H1 (cell line): ENCODE data around the gene TMEM125. TPM values are rescaled to one million over a fixed set of nuclear protein-coding genes. Genes with fewer than 3 reads are reported as not detected.

Experiments used
- CHD7 ChIP-seq: fragments of 300-600 bp; sonication (generic); IDR thresholded peaks from 2 replicates; pipeline ENCODE4 v1.7.1; 2012; ENCODE audit warnings: low read length, moderate library complexity, mild to moderate bottlenecking, inconsistent platforms; ENCODE audit not compliant: insufficient replicate concordance
- HDAC6 ChIP-seq: IDR thresholded peaks from one replicate; pipeline ENCODE4 v1.7.1; 2012; ENCODE audit warnings: low read depth, mild to moderate bottlenecking, inconsistent platforms, low read length, moderate library complexity
- POLR2A ChIP-seq, 2 experiments: IDR thresholded peaks; 1 replicate in 1 of 2; 2 replicates in 1 of 2; pipeline ENCODE4 v1.6.1; 2011; ENCODE audit warnings: low read depth in 2 of 2, low read length in 2 of 2, mild to moderate bottlenecking in 2 of 2; ENCODE audit errors: control extremely low read depth in 1 of 2
- SP2 ChIP-seq: IDR thresholded peaks from 2 replicates; pipeline ENCODE4 v1.6.1; 2012; ENCODE audit warnings: mild to moderate bottlenecking, low read length, inconsistent platforms
- polyA plus RNA-seq, 7 experiments: library from polyadenylated mRNA; depleted of rRNA in 3 of 7; stranded (reverse) in 5 of 7; unstranded in 2 of 7; fragments of >200 nt in 5 of 7; fragments of 200-250 nt in 2 of 7; gene quantifications; 1 replicate in 5 of 7; 2 replicates in 1 of 7; 4 replicates in 1 of 7; pipeline versions ENCODE4 v1.2.1 to v1.2.3, GENCODE V29; 2011 to 2013; ENCODE audit warnings: missing spikeins in 2 of 7, mixed read lengths in 2 of 7
- total RNA-seq: library from RNA; stranded (reverse); fragmentation: NEBNext Ultra II Directional; extraction: Animal tissue kit (Norgen Biotek cat#: 25700); gene quantifications from 2 replicates; pipeline ENCODE4 v1.2.1, GENCODE V29; 2021
- TF ChIP-seq, protein P1 (sequence below): IDR thresholded peaks from 2 replicates; pipeline ENCODE4 v1.6.1; 2012; ENCODE audit warnings: inconsistent platforms

Gene TMEM125
- total and polyA plus RNA-seq, 2 of the 8 experiments (the other 6 are each of a cell fraction or from before 2014, with no cell fraction given), result 26.5 to 46.7 TPM

GRCh38 chr1:43253876-43254275 lies 15.9 kb upstream of the TMEM125 start (continued):
- TF ChIP-seq CHD7 (no peak), POLR2A (IDR thresholded peaks at IDR 0.05; ENCODE audit: control extremely low read depth in 1 of 2, low read depth in 2 of 2, low read length in 2 of 2) (no peak), HDAC6 (no peak), SP2 (no peak)
- TF ChIP-seq, protein P1, sequence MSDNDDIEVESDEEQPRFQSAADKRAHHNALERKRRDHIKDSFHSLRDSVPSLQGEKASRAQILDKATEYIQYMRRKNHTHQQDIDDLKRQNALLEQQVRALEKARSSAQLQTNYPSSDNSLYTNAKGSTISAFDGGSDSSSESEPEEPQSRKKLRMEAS, result no peak
